PC-3 (cell line): ENCODE measurements around the gene GLCE.

ENCODE experiments used
- EZH2 ChIP-seq: fragments of 300-600 bp; sonication (generic); IDR thresholded peaks from one replicate; pipeline ENCODE4 v1.6.1; 2017; ENCODE audit warnings: antibody characterized with exemption, mild to moderate bottlenecking, low read length; ENCODE audit not compliant: unreplicated experiment
- EZH2phosphoT487 ChIP-seq: fragments of 300-600 bp; sonication (generic); IDR thresholded peaks from 2 replicates; pipeline ENCODE4 v1.6.1; 2018; ENCODE audit warnings: mild to moderate bottlenecking, antibody characterized with exemption, low read length, borderline replicate concordance
- TF ChIP-seq, protein P1 (sequence below): fragments of 300-600 bp; sonication (generic); conservative IDR thresholded peaks from 2 replicates; pipeline ENCODE4 v1.5.1; 2017; ENCODE audit warnings: antibody characterized with exemption, low read depth, mild to moderate bottlenecking, low read length

DNA sequence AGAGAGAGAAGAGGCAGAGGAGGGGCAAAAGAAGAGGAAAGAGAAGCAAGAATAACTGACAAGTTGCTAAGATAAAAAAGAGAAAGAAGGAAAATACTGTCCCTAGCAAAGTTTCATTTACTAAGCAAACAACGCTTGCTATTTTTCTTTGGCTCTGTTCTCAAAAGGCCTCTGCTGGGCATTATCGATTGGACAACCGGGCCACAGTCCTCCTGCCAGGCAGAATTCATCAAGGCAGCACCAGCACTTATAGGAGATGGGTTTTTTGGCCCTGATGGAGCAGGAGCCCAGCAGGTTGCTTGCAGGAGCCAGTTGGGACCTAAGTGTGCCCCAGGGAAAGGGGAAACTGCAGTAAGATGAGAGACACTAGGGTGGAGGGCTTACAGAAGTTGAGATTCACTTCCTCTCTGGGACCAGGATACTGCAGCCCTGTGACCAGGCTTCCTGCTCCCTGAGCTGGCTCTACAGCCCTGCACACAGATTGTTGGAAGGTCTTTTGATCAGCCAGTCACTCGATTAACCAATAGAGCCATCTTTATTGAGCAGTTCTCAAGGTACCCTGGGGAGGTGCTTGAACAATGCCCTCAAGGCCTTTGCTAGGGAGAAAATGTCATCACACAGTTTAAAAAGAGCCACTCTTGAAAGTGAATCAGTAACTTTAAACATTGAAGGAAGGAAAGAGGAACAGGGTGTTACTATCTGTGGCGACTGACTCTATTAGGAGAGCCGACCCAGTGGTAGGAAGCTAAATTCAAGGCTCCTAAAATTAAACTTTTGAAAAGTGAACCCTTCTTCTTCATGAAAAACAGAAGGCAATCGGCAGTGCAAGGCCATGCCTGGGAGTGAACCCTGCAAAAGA lies 28.8 kb upstream of the GLCE start:
- TF ChIP-seq, protein P1, sequence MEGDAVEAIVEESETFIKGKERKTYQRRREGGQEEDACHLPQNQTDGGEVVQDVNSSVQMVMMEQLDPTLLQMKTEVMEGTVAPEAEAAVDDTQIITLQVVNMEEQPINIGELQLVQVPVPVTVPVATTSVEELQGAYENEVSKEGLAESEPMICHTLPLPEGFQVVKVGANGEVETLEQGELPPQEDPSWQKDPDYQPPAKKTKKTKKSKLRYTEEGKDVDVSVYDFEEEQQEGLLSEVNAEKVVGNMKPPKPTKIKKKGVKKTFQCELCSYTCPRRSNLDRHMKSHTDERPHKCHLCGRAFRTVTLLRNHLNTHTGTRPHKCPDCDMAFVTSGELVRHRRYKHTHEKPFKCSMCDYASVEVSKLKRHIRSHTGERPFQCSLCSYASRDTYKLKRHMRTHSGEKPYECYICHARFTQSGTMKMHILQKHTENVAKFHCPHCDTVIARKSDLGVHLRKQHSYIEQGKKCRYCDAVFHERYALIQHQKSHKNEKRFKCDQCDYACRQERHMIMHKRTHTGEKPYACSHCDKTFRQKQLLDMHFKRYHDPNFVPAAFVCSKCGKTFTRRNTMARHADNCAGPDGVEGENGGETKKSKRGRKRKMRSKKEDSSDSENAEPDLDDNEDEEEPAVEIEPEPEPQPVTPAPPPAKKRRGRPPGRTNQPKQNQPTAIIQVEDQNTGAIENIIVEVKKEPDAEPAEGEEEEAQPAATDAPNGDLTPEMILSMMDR = no peak
- TF ChIP-seq EZH2phosphoT487 (no peak), EZH2 (no peak)
